ENCODE measurements around the gene TMEM134. TPM values are rescaled to one million over a fixed set of nuclear protein-coding genes. Genes with fewer than 3 reads are reported as not detected.
A peak's percentile ranks its signal among the peaks of the same experiment; 100 is the strongest.

The TMEM134 gene
- total and polyA plus RNA-seq, 10 of the 15 experiments (the other 5 are each of a cell fraction or from before 2014, with no cell fraction given): 1.6 to 93.8 (median 27.8) TPM

DNA sequence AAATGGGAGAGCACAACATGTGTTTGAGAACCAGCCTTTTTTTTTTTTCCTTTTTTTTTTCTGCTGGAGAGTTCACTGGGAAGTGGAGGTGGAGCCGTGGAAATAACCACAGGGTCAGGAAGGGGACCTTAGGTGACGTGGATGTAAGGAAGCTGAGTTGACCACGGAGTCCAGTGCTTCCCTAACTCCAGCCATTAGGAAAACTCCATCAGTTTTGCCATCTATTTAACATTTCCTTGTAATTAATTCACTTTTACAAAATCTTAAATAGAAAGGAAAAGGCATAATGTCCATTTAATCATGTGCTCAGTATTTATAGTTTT, 40.9 kb upstream of the TMEM134 start:
- FAIRE-seq (no peak), ATAC-seq (no peak), DNase-seq (ENCODE audit: low read depth, low spot score) (no peak)
- no peak overlapping the region for H3K4me2 ChIP-seq (ENCODE audit: control insufficient read depth, insufficient read depth)
- peaks cover 24% of the 10 kb centered on the region for H3K79me2 ChIP-seq (ENCODE audit: control insufficient read depth, insufficient read depth, low read length)
- in situ Hi-C loops (cut with MboI) (no loop called here), intact Hi-C loops (cut with micrococcal nuclease; ENCODE audit: unreplicated experiment) (no loop called here)
- TF ChIP-seq, protein P1, sequence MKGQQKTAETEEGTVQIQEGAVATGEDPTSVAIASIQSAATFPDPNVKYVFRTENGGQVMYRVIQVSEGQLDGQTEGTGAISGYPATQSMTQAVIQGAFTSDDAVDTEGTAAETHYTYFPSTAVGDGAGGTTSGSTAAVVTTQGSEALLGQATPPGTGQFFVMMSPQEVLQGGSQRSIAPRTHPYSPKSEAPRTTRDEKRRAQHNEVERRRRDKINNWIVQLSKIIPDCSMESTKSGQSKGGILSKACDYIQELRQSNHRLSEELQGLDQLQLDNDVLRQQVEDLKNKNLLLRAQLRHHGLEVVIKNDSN (IDR thresholded peaks at IDR 0.05; ENCODE audit: borderline replicate concordance, extremely low read length, insufficient read depth, low read depth, low read length): no peak
- peaks cover 24% of the 10 kb centered on the region for H3K4me1 ChIP-seq (ENCODE audit: control insufficient read depth, insufficient read depth, low read length)
- H3K27ac ChIP-seq (ENCODE audit: control insufficient read depth, insufficient read depth): no peak overlapping the region
- 2% methylated on average over 3 of the region's 3 CpGs for WGBS (ENCODE audit: insufficient coverage, insufficient replicate concordance, low lambda C conversion rate, missing lambda C conversion rate)
- H3K4me3 ChIP-seq: no peak overlapping the region
- ChIA-PET SMC1A (ENCODE audit: uncharacterized antibody, unreplicated experiment) (no interaction called here), RAD21 (ENCODE audit: unreplicated experiment) (no interaction called here), POLR2A (no interaction called here), CTCF (no interaction called here)
- H4K20me1 ChIP-seq (ENCODE audit: control insufficient read depth, insufficient read depth): no peaks in the 10 kb centered on the region
- H3K36me3 ChIP-seq (ENCODE audit: control insufficient read depth in 2 of 2, insufficient read depth in 2 of 2, low read length in 1 of 2): no peaks in the 10 kb centered on the region
- no peaks in the 10 kb centered on the region; a peak in 2 of 4 replicates for H3K27me3 ChIP-seq (replicated peaks in 1 of 2; ENCODE audit: control insufficient read depth in 2 of 2, insufficient read depth in 2 of 2, low read length in 1 of 2)
- no TSS peak for BruUV-seq (replicated peaks)
- H3K9me3 ChIP-seq (replicated peaks; ENCODE audit: control insufficient read depth, insufficient read depth, low read length): no peaks in the 10 kb centered on the region
- H2AFZ ChIP-seq (ENCODE audit: control insufficient read depth, low read depth, low read length): no peak overlapping the region
- no peak overlapping the region for H3K9ac ChIP-seq (ENCODE audit: control insufficient read depth, insufficient read depth, low read length)

- H3K79me2 ChIP-seq (ENCODE audit: control insufficient read depth, insufficient read depth, low read length): peaks cover 32% of the 10 kb centered on the region
- ATAC-seq (peak; percentile 45), DNase-seq (ENCODE audit: low read depth, low spot score) (peak; percentile 78), FAIRE-seq (no peak)
- no TSS peak for BruUV-seq (replicated peaks)
- H3K27ac ChIP-seq (ENCODE audit: control insufficient read depth, insufficient read depth): peak overlapping the region; percentile 94
- no peaks in the 10 kb centered on the region for H3K9me3 ChIP-seq (replicated peaks; ENCODE audit: control insufficient read depth, insufficient read depth, low read length)
- POLR2A ChIA-PET: no interaction called here
- in situ Hi-C loops (cut with MboI): no loop called here
- CTCF ChIA-PET: interaction anchor here (1.0 to 1.5 kb wide), 3 partner anchors 71 to 117 kb away, joined by 3 to 7 read pairs (median 3); partner anchors contain the start of genes PPP1CA, PTPRCAP and RAD9A
- 1% methylated on average over 56 of the region's 57 CpGs for WGBS (ENCODE audit: insufficient coverage, insufficient replicate concordance, low lambda C conversion rate, missing lambda C conversion rate)
- SMC1A ChIA-PET (ENCODE audit: uncharacterized antibody, unreplicated experiment): no interaction called here
- H4K20me1 ChIP-seq (ENCODE audit: control insufficient read depth, insufficient read depth): no peaks in the 10 kb centered on the region
- peak overlapping the region; percentile 99 for H2AFZ ChIP-seq (ENCODE audit: control insufficient read depth, low read depth, low read length)
- intact Hi-C loops (cut with micrococcal nuclease; ENCODE audit: unreplicated experiment): loop anchor here (5.0 kb wide), 2 partner anchors 49 to 69 kb away; no protein-coding TSS in a partner anchor
- H3K4me2 ChIP-seq (ENCODE audit: control insufficient read depth, insufficient read depth): peak overlapping the region; percentile 78
- H3K36me3 ChIP-seq (ENCODE audit: control insufficient read depth in 2 of 2, insufficient read depth in 2 of 2, low read length in 1 of 2): no peaks in the 10 kb centered on the region
- RAD21 ChIA-PET (ENCODE audit: unreplicated experiment): interaction anchor here (1.2 kb wide), 3 partner anchors 105 to 150 kb away, joined by 4 to 5 read pairs (median 4); partner anchors contain the start of genes RAD9A and TBC1D10C
- peak overlapping the region; percentile 70 for H3K4me3 ChIP-seq
- peaks cover 27% of the 10 kb centered on the region for H3K4me1 ChIP-seq (ENCODE audit: control insufficient read depth, insufficient read depth, low read length)
- H3K9ac ChIP-seq (ENCODE audit: control insufficient read depth, insufficient read depth, low read length): peak overlapping the region; percentile 79
- no peaks in the 10 kb centered on the region; a peak in 1 of 4 replicates for H3K27me3 ChIP-seq (replicated peaks in 1 of 2; ENCODE audit: control insufficient read depth in 2 of 2, insufficient read depth in 2 of 2, low read length in 1 of 2)
- peak; percentile 98 for TF ChIP-seq CREB1 (IDR thresholded peaks at IDR 0.05; ENCODE audit: low read depth)
- no peak for TF ChIP-seq ZBTB11 (CRISPR knock-in tag; IDR thresholded peaks at IDR 0.05)
- peak; percentile 22; the same call in 1 of the 2 replicates for TF ChIP-seq RUNX3 (IDR thresholded peaks at IDR 0.05; ENCODE audit: low read length)
- peak; percentile 11 for TF ChIP-seq SIX5 (IDR thresholded peaks at IDR 0.05; ENCODE audit: low read depth, low read length, severe bottlenecking)
- TF ChIP-seq STAT3 (IDR thresholded peaks at IDR 0.05; ENCODE audit: low read depth, low read length): no peak
- TF ChIP-seq IKZF1 (conservative IDR thresholded peaks at IDR 0.05): peak; percentile 78
- peak; percentile 95 for TF ChIP-seq RB1 (IDR thresholded peaks at IDR 0.05; ENCODE audit: borderline replicate concordance)
- peak; percentile 72 for TF ChIP-seq ATF7 (IDR thresholded peaks at IDR 0.05; ENCODE audit: low read depth)
- peak; percentile 49 for TF ChIP-seq HCFC1 (IDR thresholded peaks at IDR 0.05; ENCODE audit: low read length)
- peak; percentile 77; the same call in 1 of the 2 replicates for TF ChIP-seq LARP7 (IDR thresholded peaks at IDR 0.05)
Observed at GRCh38 chr11:67508486-67509121, 39.6 kb upstream of the TMEM134 start.

Measured in GM12878 (cell line).